H9 (cell line): ENCODE measurements around the gene CHST15. TPM values are rescaled to one million over a fixed set of nuclear protein-coding genes. Genes with fewer than 3 reads are reported as not detected.

Source experiments
- DNase-seq: peaks from one replicate; pipeline ENCODE4 v3.0.0-alpha.2; 2017
- H2AFZ ChIP-seq: one replicate; pipeline ENCODE4 v1.6.1; 2013; ENCODE audit warnings: mild to moderate bottlenecking, low read length, control low read depth, moderate library complexity
- H2AK5ac ChIP-seq: 2 replicates; pipeline ENCODE4 v1.6.1; 2013; ENCODE audit warnings: low read length, control low read depth, mixed read lengths; ENCODE audit not compliant: insufficient read length
- H2BK120ac ChIP-seq: one replicate; pipeline ENCODE4 v1.6.1; 2013; ENCODE audit warnings: low read depth, mild to moderate bottlenecking, low read length, control low read depth, inconsistent platforms; ENCODE audit not compliant: poor library complexity, severe bottlenecking
- H2BK12ac ChIP-seq: 2 replicates; pipeline ENCODE4 v1.6.1; 2013; ENCODE audit warnings: low read length, control low read depth, mixed read lengths, low read depth; ENCODE audit not compliant: insufficient read length
- H2BK15ac ChIP-seq: 2 replicates; pipeline ENCODE4 v1.6.1; 2013; ENCODE audit warnings: low read depth, low read length, control low read depth
- H2BK20ac ChIP-seq: one replicate; pipeline ENCODE4 v1.6.1; 2013; ENCODE audit warnings: low read depth, mild to moderate bottlenecking, low read length, control low read depth, inconsistent platforms; ENCODE audit not compliant: poor library complexity, severe bottlenecking
- H2BK5ac ChIP-seq: 2 replicates; pipeline ENCODE4 v1.6.1; 2013; ENCODE audit warnings: low read length, control low read depth, mixed read lengths; ENCODE audit not compliant: insufficient read length
- H3K14ac ChIP-seq: 2 replicates; pipeline ENCODE4 v1.6.1; 2013; ENCODE audit warnings: low read length, control low read depth; ENCODE audit not compliant: insufficient read depth
- H3K18ac ChIP-seq: 2 replicates; pipeline ENCODE4 v1.6.1; 2013; ENCODE audit warnings: low read depth, mild to moderate bottlenecking, mixed read lengths, low read length, control low read depth; ENCODE audit not compliant: insufficient read length
- H3K23ac ChIP-seq: 2 replicates; pipeline ENCODE4 v1.6.1; 2013; ENCODE audit warnings: low read length, control low read depth, mixed read lengths, low read depth; ENCODE audit not compliant: insufficient read length
- H3K23me2 ChIP-seq: 2 replicates; pipeline ENCODE4 v1.6.1; 2013; ENCODE audit warnings: low read depth, mild to moderate bottlenecking, mixed read lengths, low read length, control low read depth; ENCODE audit not compliant: insufficient read length, poor library complexity, severe bottlenecking
- H3K27ac ChIP-seq: 2 replicates; pipeline ENCODE4 v1.5.1; 2013; ENCODE audit warnings: low read length, control low read depth, mixed read lengths, low read depth; ENCODE audit not compliant: insufficient read length
- H3K27me3 ChIP-seq: 2 replicates; pipeline ENCODE4 v1.6.1; 2013; ENCODE audit warnings: low read length, control low read depth, inconsistent platforms; ENCODE audit not compliant: insufficient read depth
- H3K4ac ChIP-seq: 2 replicates; pipeline ENCODE4 v1.6.1; 2013; ENCODE audit warnings: low read depth, mild to moderate bottlenecking, control low read depth, inconsistent platforms, low read length, moderate library complexity
- H3K4me1 ChIP-seq: 2 replicates; pipeline ENCODE4 v1.6.1; 2013; ENCODE audit warnings: low read length, control low read depth, inconsistent platforms; ENCODE audit not compliant: insufficient read depth
- H3K4me2 ChIP-seq: 2 replicates; pipeline ENCODE4 v1.6.1; 2013; ENCODE audit warnings: low read length, control low read depth, mixed read lengths; ENCODE audit not compliant: insufficient read length, insufficient read depth
- H3K56ac ChIP-seq: 2 replicates; pipeline ENCODE4 v1.6.1; 2013; ENCODE audit warnings: low read depth, mild to moderate bottlenecking, mixed read lengths, low read length, control low read depth; ENCODE audit not compliant: insufficient read length
- H3K79me1 ChIP-seq: 2 replicates; pipeline ENCODE4 v1.6.1; 2013; ENCODE audit warnings: low read depth, mild to moderate bottlenecking, moderate library complexity, low read length, control low read depth, inconsistent platforms; ENCODE audit not compliant: insufficient read depth, poor library complexity, severe bottlenecking
- H3K79me2 ChIP-seq: 2 replicates; pipeline ENCODE4 v1.6.1; 2013; ENCODE audit warnings: low read length, control low read depth, inconsistent platforms; ENCODE audit not compliant: insufficient read depth
- H3K9ac ChIP-seq: 2 replicates; pipeline ENCODE4 v1.6.1; 2013; ENCODE audit warnings: low read length, control low read depth, mixed read lengths; ENCODE audit not compliant: insufficient read length; ENCODE audit errors: extremely low read depth
- H3K9me3 ChIP-seq: one replicate; pipeline ENCODE4 v1.6.1; 2013; ENCODE audit warnings: low read depth, low read length, inconsistent platforms; ENCODE audit not compliant: control insufficient read depth
- H3T11ph ChIP-seq: one replicate; pipeline ENCODE4 v1.6.1; 2013; ENCODE audit warnings: mild to moderate bottlenecking, low read length, control low read depth, inconsistent platforms
- H4K20me1 ChIP-seq: one replicate; pipeline ENCODE4 v1.6.1; 2013; ENCODE audit not compliant: control insufficient read depth, insufficient read length, insufficient read depth
- H4K5ac ChIP-seq: 2 replicates; pipeline ENCODE4 v1.6.1; 2013; ENCODE audit warnings: low read depth, mild to moderate bottlenecking, mixed read lengths, low read length, control low read depth; ENCODE audit not compliant: insufficient read length
- H4K8ac ChIP-seq: replicated peaks from 2 replicates; pipeline ENCODE4 v1.6.1; 2013; ENCODE audit warnings: low read length, control low read depth, mixed read lengths, low read depth; ENCODE audit not compliant: insufficient read length
- H4K91ac ChIP-seq: 2 replicates; pipeline ENCODE4 v1.6.1; 2013; ENCODE audit warnings: low read depth, mild to moderate bottlenecking, moderate library complexity, mixed read lengths, low read length, control low read depth; ENCODE audit not compliant: insufficient read length
- H3K27ac Mint-ChIP-seq, 3 experiments: 2 replicates in 2 of 3; 3 replicates in 1 of 3; pipeline ENCODE4 v1.8.0; 2020 to 2021; ENCODE audit warnings: mixed read lengths in 3 of 3, mild to moderate bottlenecking in 1 of 3, moderate library complexity in 1 of 3
- H3K27me3 Mint-ChIP-seq: 2 replicates; pipeline ENCODE4 v1.8.0; 2021; ENCODE audit warnings: low read depth, mild to moderate bottlenecking, moderate library complexity, mixed read lengths
- H3K36me3 Mint-ChIP-seq, 3 experiments: 2 replicates in 2 of 3; 3 replicates in 1 of 3; pipeline ENCODE4 v1.8.0; 2020 to 2021; ENCODE audit warnings: low read depth in 3 of 3, mixed read lengths in 3 of 3; ENCODE audit not compliant: insufficient read depth in 1 of 3
- H3K4me1 Mint-ChIP-seq, 2 experiments: 2 replicates each; pipeline ENCODE4 v1.8.0; 2020; ENCODE audit warnings: mixed read lengths in 2 of 2
- H3K4me3 Mint-ChIP-seq, 2 experiments: 2 replicates in 1 of 2; 3 replicates in 1 of 2; pipeline ENCODE4 v1.8.0; 2020 to 2021; ENCODE audit warnings: mild to moderate bottlenecking in 2 of 2, mixed read lengths in 2 of 2, moderate library complexity in 1 of 2
- H3K9me3 Mint-ChIP-seq, 2 experiments: 2 replicates in 1 of 2; 3 replicates in 1 of 2; pipeline ENCODE4 v1.8.0; 2020; ENCODE audit warnings: mild to moderate bottlenecking in 2 of 2, mixed read lengths in 2 of 2, moderate library complexity in 1 of 2
- CTCF ChIP-seq: fragments of 200-600 bp; sonication (generic); conservative IDR thresholded peaks from 3 replicates; pipeline ENCODE4 v1.8.0; 2021; ENCODE audit warnings: antibody characterized with exemption, mild to moderate bottlenecking
- WGBS: extraction: QIAGEN DNeasy Blood & Tissue Kit; methylation state at CpG from one replicate; pipeline ENCODE4 v1.1.7; 2013; ENCODE audit warnings: missing lambda C conversion rate, low lambda C conversion rate, mixed read lengths; ENCODE audit not compliant: insufficient read length; ENCODE audit errors: extremely low coverage; 5-methylcytosine and 5-hydroxymethylcytosine counted together
- total RNA-seq: library from RNA; stranded (reverse); gene quantifications from 2 replicates; pipeline ENCODE4 v1.2.1, GENCODE V29; 2021

Gene CHST15
- total RNA-seq, 1 experiment from 2014 or later = 8.7 TPM

GRCh38 chr10:124037784-124038183 is 55.6 kb downstream of the CHST15 start:
- Histone ChIP-seq H3K56ac (no peak overlapping the region), H2BK20ac (no peak overlapping the region), H2AFZ (no peak overlapping the region), H3K23me2 (no peaks in the 10 kb centered on the region), H3K4ac (no peak overlapping the region), H2BK15ac (no peak overlapping the region), H4K5ac (no peak overlapping the region), H3K4me1 (peaks cover 7% of the 10 kb centered on the region; the same call in 1 of the 2 replicates), H3T11ph (no peak overlapping the region), H4K8ac (no peak overlapping the region), H2AK5ac (no peak overlapping the region), H3K18ac (no peak overlapping the region), H4K20me1 (no peaks in the 10 kb centered on the region), H3K4me2 (no peak overlapping the region), H2BK5ac (no peak overlapping the region), H2BK120ac (no peak overlapping the region), H3K79me2 (no peaks in the 10 kb centered on the region), H4K91ac (no peak overlapping the region), H2BK12ac (no peak overlapping the region), H3K79me1 (no peaks in the 10 kb centered on the region), H3K27me3 (no peaks in the 10 kb centered on the region), H3K23ac (no peak overlapping the region), H3K14ac (no peak overlapping the region), H3K9ac (no peak overlapping the region), H3K27ac (no peak overlapping the region), H3K9me3 (no peaks in the 10 kb centered on the region)
- Mint-ChIP-seq H3K9me3 (no peaks in the 10 kb centered on the region), H3K27ac (no peak overlapping the region), H3K4me3 (no peak overlapping the region), H3K27me3 (peaks cover 2% of the 10 kb centered on the region; the same call in 1 of the 2 replicates), H3K36me3 (peaks cover 0 to 4% (median 0%) of the 10 kb centered on the region in 3 experiments; a peak in 3 of 7 replicates), H3K4me1 (peaks cover 19 to 20% of the 10 kb centered on the region in 2 experiments)
- no peak for TF ChIP-seq CTCF
- DNase-seq = no peak
- WGBS = no CpG with 5 or more reads among the region's 8 CpGs
